Keratinocyte (primary cell): Measurements from ENCODE around the gene HSP90AB1. TPM values are rescaled to one million over a fixed set of nuclear protein-coding genes. Genes with fewer than 3 reads are reported as not detected.
A peak's percentile ranks its signal among the peaks of the same experiment; 100 is the strongest.

Experiments
- DNase-seq: peaks from one replicate; pipeline ENCODE4 v3.0.0-alpha.2; 2011; ENCODE audit warnings: low read depth, missing footprints, low spot score
- FAIRE-seq: peaks from 2 replicates; lab custom pipeline; 2011; peaks lifted over from hg19 to GRCh38; lab: Jason Lieb, UNC
- H2AFZ ChIP-seq: 2 replicates; pipeline ENCODE4 v1.6.0; 2012; ENCODE audit warnings: low read length, control low read depth, inconsistent platforms; ENCODE audit not compliant: control insufficient read depth
- H3K27ac ChIP-seq: 2 replicates; pipeline ENCODE4 v1.5.1; 2011; ENCODE audit warnings: low read length; ENCODE audit not compliant: control insufficient read depth, insufficient read depth
- H3K27me3 ChIP-seq: 3 replicates; pipeline ENCODE4 v1.6.0; 2011; ENCODE audit warnings: low read length; ENCODE audit not compliant: control insufficient read depth, insufficient read depth; ENCODE audit errors: extremely low read depth
- H3K36me3 ChIP-seq, 2 experiments: 2 replicates in 1 of 2; 3 replicates in 1 of 2; pipeline ENCODE4 v1.5.1; 2011; ENCODE audit warnings: low read length in 2 of 2, mild to moderate bottlenecking in 1 of 2; ENCODE audit not compliant: control insufficient read depth in 2 of 2, insufficient read depth in 2 of 2; ENCODE audit errors: extremely low read depth in 1 of 2
- H3K4me1 ChIP-seq: 3 replicates; pipeline ENCODE4 v1.5.1; 2011; ENCODE audit warnings: low read length; ENCODE audit not compliant: control insufficient read depth, insufficient read depth; ENCODE audit errors: extremely low read depth
- H3K4me2 ChIP-seq: 3 replicates; pipeline ENCODE4 v1.6.0; 2011; ENCODE audit warnings: low read depth, low read length; ENCODE audit not compliant: control insufficient read depth, insufficient read depth; ENCODE audit errors: extremely low read depth
- H3K4me3 ChIP-seq, 3 experiments: fragments of 200-600 bp in 1 of 3; sonication (generic) in 1 of 3; 2 replicates in 2 of 3; 3 replicates in 1 of 3; pipeline ENCODE4 v1.5.1; 2011 to 2016; ENCODE audit warnings: low read length in 3 of 3, mild to moderate bottlenecking in 3 of 3, control low read depth in 2 of 3, inconsistent platforms in 1 of 3, low read depth in 1 of 3, mixed read lengths in 1 of 3, mixed run types in 1 of 3, moderate library complexity in 1 of 3; ENCODE audit not compliant: control insufficient read depth in 2 of 3, insufficient read depth in 2 of 3; ENCODE audit errors: extremely low read depth in 1 of 3
- H3K79me2 ChIP-seq: 2 replicates; pipeline ENCODE4 v1.6.0; 2012; ENCODE audit warnings: low read length; ENCODE audit not compliant: control insufficient read depth, insufficient read depth
- H3K9ac ChIP-seq: 3 replicates; pipeline ENCODE4 v1.6.0; 2011; ENCODE audit warnings: low read length; ENCODE audit not compliant: control insufficient read depth, insufficient read depth; ENCODE audit errors: extremely low read depth
- H3K9me1 ChIP-seq: 3 replicates; pipeline ENCODE4 v1.6.0; 2011; ENCODE audit warnings: low read length; ENCODE audit not compliant: control insufficient read depth, insufficient read depth; ENCODE audit errors: extremely low read depth
- H3K9me3 ChIP-seq: 2 replicates; pipeline ENCODE4 v1.5.1; 2012; ENCODE audit warnings: low read depth, low read length; ENCODE audit not compliant: control insufficient read depth
- H4K20me1 ChIP-seq: 3 replicates; pipeline ENCODE4 v1.6.0; 2011; ENCODE audit warnings: low read length; ENCODE audit not compliant: control insufficient read depth, insufficient read depth; ENCODE audit errors: extremely low read depth
- EZH2 ChIP-seq: IDR thresholded peaks from one replicate; pipeline ENCODE4 v1.6.1; 2012; ENCODE audit warnings: inconsistent platforms, mild to moderate bottlenecking, low read length, moderate library complexity
- dilution Hi-C: fragments of 300-500 bp; cut with MboI; formaldehyde crosslinking; loops from one replicate; pipeline ENCODE4 v1.7.0; 2020; ENCODE audit warnings: low sequenced_read_pairs; ENCODE audit not compliant: extremely low pct_ligation_motif_present
- polyA plus RNA-seq, 5 experiments: library from polyadenylated mRNA; depleted of rRNA in 3 of 5; stranded (reverse) in 3 of 5; stranded (forward) in 1 of 5; unstranded in 1 of 5; fragments of >200 nt; gene quantifications; 1 replicate in 1 of 5; 2 replicates in 3 of 5; 3 replicates in 1 of 5; pipeline versions ENCODE4 v1.2.1 to v1.2.3, GENCODE V29; 2011 to 2012; ENCODE audit warnings: missing spikeins in 2 of 5, low read depth in 1 of 5, low replicate concordance in 1 of 5
- TF ChIP-seq, protein P1 (sequence below), 3 experiments: IDR thresholded peaks in 1 of 3; conservative IDR thresholded peaks in 1 of 3; optimal IDR thresholded peaks in 1 of 3; 2 replicates in 2 of 3; 3 replicates in 1 of 3; pipeline versions ENCODE3 to v1.5.1; 2011; ENCODE audit warnings: low read length in 3 of 3, mild to moderate bottlenecking in 3 of 3, moderate library complexity in 2 of 3, control low read depth in 1 of 3, inconsistent platforms in 1 of 3; ENCODE audit not compliant: insufficient read depth in 2 of 3; ENCODE audit errors: extremely low read depth in 1 of 3

HSP90AB1 gene
- polyA plus RNA-seq, 1 donor (not counting 4 experiments of a cell fraction or from before 2014, with no cell fraction given), result 1,089 TPM

DNA sequence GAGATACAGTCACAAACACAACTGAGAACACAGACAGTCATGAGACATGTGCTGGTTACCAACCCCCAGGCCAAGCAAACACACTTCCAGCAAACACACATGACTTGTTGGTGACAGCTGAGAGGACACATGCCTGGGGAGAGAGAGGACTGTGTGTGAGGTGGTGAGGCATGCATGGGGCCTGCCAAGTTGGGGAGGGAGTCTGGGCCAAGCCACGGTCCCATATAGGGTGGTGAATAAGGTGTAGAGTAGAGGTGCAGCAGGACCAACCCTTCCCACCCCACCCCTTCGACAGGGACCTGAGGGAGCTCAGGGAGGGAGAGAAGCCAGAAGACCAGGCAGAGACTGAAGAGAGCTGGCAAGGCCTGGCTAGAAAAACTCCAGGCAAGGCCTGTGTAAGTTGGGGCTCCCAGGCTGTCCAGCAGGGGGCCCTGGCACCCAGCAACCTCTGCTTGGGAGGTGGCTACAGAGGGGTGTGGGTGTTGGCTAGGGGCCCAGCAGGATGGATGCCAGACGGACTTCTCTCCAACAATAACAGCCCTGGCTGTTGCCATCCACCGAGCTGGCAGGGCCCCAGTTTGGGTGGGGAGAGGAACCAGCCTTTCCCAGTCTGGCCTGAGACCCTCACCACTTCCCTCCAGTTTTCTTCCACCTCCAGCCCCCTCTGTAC, 25.5 kb upstream of the HSP90AB1 start:
- H3K36me3 ChIP-seq, result no peaks in the 10 kb centered on the region
- no peak overlapping the region for H3K4me3 ChIP-seq
- DNase-seq (no peak), FAIRE-seq (no peak)
- H3K9me3 ChIP-seq, result no peaks in the 10 kb centered on the region
- TF ChIP-seq EZH2, result no peak
- TF ChIP-seq, protein P1, sequence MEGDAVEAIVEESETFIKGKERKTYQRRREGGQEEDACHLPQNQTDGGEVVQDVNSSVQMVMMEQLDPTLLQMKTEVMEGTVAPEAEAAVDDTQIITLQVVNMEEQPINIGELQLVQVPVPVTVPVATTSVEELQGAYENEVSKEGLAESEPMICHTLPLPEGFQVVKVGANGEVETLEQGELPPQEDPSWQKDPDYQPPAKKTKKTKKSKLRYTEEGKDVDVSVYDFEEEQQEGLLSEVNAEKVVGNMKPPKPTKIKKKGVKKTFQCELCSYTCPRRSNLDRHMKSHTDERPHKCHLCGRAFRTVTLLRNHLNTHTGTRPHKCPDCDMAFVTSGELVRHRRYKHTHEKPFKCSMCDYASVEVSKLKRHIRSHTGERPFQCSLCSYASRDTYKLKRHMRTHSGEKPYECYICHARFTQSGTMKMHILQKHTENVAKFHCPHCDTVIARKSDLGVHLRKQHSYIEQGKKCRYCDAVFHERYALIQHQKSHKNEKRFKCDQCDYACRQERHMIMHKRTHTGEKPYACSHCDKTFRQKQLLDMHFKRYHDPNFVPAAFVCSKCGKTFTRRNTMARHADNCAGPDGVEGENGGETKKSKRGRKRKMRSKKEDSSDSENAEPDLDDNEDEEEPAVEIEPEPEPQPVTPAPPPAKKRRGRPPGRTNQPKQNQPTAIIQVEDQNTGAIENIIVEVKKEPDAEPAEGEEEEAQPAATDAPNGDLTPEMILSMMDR (optimal IDR thresholded peaks at IDR 0.05 in 1 of 3, IDR thresholded peaks at IDR 0.05 in 1 of 3, conservative IDR thresholded peaks at IDR 0.05 in 1 of 3; ENCODE audit: extremely low read depth in 1 of 3, insufficient read depth in 2 of 3, low read length in 3 of 3), result peak in 2 of 3 experiments; percentile 70 to 93
- dilution Hi-C loops, result no loop called here
- H3K27ac ChIP-seq, result no peak overlapping the region
- H3K79me2 ChIP-seq, result peaks cover 22% of the 10 kb centered on the region
- H3K9ac ChIP-seq, result no peak overlapping the region
- H3K4me1 ChIP-seq, result peaks cover 47% of the 10 kb centered on the region
- no peaks in the 10 kb centered on the region for H4K20me1 ChIP-seq
- H3K27me3 ChIP-seq, result no peaks in the 10 kb centered on the region
- H2AFZ ChIP-seq, result peak overlapping the region; percentile 34
- no peaks in the 10 kb centered on the region for H3K9me1 ChIP-seq
- no peak overlapping the region for H3K4me2 ChIP-seq

DNA sequence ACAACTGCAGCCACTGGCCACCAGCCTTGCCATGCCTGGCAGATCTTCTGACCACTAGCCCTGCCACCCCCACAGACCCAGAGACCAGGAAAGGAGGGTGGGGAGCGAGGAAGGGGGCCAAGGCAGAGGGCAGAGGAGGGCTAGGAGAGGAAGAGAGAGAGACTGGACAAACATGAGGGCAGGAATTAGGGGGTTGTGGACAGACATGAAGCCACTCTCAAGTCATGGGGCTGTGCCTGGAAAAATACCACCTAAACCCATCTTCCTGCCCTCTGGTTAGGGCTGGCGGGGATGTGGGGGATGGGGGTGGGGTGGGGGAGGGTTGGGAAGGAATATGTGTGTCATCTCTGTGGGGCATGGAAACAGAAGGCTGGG, 25.0 kb upstream of the HSP90AB1 start:
- Histone ChIP-seq H3K9ac (no peak overlapping the region), H2AFZ (peak overlapping the region; percentile 9), H3K4me1 (peaks cover 47% of the 10 kb centered on the region), H3K36me3 (no peaks in the 10 kb centered on the region), H3K27me3 (no peaks in the 10 kb centered on the region), H4K20me1 (no peaks in the 10 kb centered on the region), H3K4me2 (no peak overlapping the region), H3K9me1 (no peaks in the 10 kb centered on the region), H3K27ac (no peak overlapping the region), H3K79me2 (peaks cover 22% of the 10 kb centered on the region), H3K9me3 (no peaks in the 10 kb centered on the region), H3K4me3 (no peak overlapping the region)
- FAIRE-seq, result no peak
- no peak for DNase-seq
- no peak for TF ChIP-seq EZH2
- TF ChIP-seq, protein P1 (optimal IDR thresholded peaks at IDR 0.05 in 1 of 3, IDR thresholded peaks at IDR 0.05 in 1 of 3, conservative IDR thresholded peaks at IDR 0.05 in 1 of 3; ENCODE audit: extremely low read depth in 1 of 3, insufficient read depth in 2 of 3, low read length in 3 of 3), result no peak
- dilution Hi-C loops, result no loop called here
